ENCODE results near the gene SH3BGRL2. TPM values are rescaled to one million over a fixed set of nuclear protein-coding genes. Genes with fewer than 3 reads are reported as not detected.

Gene SH3BGRL2
- total and polyA plus RNA-seq, 11 donors: 2.5 to 14.1 (median 5.6) TPM

DNA sequence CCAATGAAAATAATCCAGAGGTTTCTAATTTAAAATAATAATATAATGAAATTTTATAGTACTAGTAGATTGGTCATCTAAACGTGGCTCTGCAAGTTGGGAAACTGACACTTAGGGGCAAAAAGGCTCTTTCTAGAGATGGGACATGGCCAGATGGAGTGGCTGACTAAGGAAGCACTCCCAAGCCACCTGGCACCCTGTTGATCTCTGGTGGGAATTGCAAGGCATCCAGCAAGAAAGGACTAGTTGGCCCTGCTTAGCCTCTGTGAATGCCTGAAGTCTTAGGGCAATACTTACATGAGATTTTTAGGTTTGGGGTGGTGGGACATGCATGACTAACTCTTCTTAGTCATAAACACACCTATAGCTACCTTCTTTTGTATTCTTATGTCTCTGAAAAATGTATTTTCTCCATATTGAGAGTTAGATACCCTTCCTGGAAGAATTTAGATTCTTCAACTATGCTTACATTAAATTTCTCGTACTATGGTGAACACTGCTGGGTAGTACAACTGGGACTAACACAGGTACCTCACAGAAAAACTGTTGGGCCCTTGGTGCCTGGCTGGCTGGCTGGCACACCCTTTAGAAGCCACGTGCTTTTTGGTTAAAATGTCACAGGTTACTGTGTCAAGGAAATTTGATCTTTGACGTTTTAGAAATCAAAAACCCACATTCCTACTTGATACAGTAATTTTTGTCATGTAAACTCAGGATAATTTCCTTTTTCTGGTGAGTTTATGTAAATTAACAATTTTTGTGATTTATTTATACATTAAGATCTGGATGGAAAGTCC is 25.0 kb upstream of the SH3BGRL2 start:
- no peak overlapping the region for H3K27ac ChIP-seq
- H3K4me3 ChIP-seq: no peak overlapping the region
- intact Hi-C loops (cut with DNase I): no loop called here
- TF ChIP-seq CTCF (IDR thresholded peaks at IDR 0.05) (no peak), POLR2A (IDR thresholded peaks at IDR 0.05) (no peak)
- H3K36me3 ChIP-seq: no peaks in the 10 kb centered on the region
- no peaks in the 10 kb centered on the region for H3K9me3 ChIP-seq
- 85 to 89% (median 85%) methylated on average over 4 of the region's 4 CpGs for WGBS, 4 donors
- H3K4me1 ChIP-seq: peaks cover 0 to 5% (median 0%) of the 10 kb centered on the region in 12 donors
- no peak for DNase-seq
- no peaks in the 10 kb centered on the region for H3K27me3 ChIP-seq
- ATAC-seq: no peak

DNA sequence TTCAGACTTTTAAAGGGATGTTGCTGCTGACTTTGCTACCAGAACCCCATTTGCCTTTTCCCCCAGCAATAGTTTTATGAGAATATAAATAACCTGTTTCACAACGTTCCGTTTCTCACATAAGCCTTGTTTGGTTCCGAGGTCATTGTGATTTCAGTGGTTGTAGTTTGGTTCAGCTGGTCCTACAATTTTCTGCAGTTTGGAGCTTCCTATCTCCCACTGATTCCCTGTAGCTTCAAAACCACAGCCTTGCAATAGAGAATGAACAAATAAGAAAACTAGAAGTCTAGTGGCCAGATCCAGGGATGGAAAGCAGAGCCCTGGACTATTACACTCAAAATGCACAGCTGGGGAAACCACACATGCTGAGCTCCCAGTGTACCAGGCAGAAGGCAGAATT is 24.1 kb upstream of the SH3BGRL2 start:
- TF ChIP-seq CTCF (IDR thresholded peaks at IDR 0.05) (no peak), POLR2A (IDR thresholded peaks at IDR 0.05) (no peak)
- intact Hi-C loops (cut with DNase I): no loop called here
- H3K27ac ChIP-seq: no peak overlapping the region
- no peak for ATAC-seq
- no peak overlapping the region for H3K4me3 ChIP-seq
- H3K9me3 ChIP-seq: no peaks in the 10 kb centered on the region
- H3K4me1 ChIP-seq: peaks cover 0 to 5% (median 0%) of the 10 kb centered on the region in 12 donors
- 48 to 88% (median 71%) methylated on average over 3 of the region's 3 CpGs for WGBS, 4 donors
- no peaks in the 10 kb centered on the region for H3K27me3 ChIP-seq
- DNase-seq: no peak
- H3K36me3 ChIP-seq: no peaks in the 10 kb centered on the region

GRCh38 chr6:79608334-79609224 is 22.6 kb upstream of the SH3BGRL2 start:
- H3K4me3 ChIP-seq: no peak overlapping the region
- intact Hi-C loops (cut with DNase I): no loop called here
- H3K27me3 ChIP-seq: no peaks in the 10 kb centered on the region
- TF ChIP-seq CTCF (IDR thresholded peaks at IDR 0.05) (no peak), POLR2A (IDR thresholded peaks at IDR 0.05) (no peak)
- WGBS, 4 donors: 68 to 77% (median 70%) methylated on average over 3 of the region's 3 CpGs
- ATAC-seq (no peak), DNase-seq (no peak)
- peaks cover 0 to 5% (median 0%) of the 10 kb centered on the region in 12 donors for H3K4me1 ChIP-seq
- no peaks in the 10 kb centered on the region for H3K36me3 ChIP-seq
- H3K27ac ChIP-seq: no peak overlapping the region
- H3K9me3 ChIP-seq: no peaks in the 10 kb centered on the region

DNA sequence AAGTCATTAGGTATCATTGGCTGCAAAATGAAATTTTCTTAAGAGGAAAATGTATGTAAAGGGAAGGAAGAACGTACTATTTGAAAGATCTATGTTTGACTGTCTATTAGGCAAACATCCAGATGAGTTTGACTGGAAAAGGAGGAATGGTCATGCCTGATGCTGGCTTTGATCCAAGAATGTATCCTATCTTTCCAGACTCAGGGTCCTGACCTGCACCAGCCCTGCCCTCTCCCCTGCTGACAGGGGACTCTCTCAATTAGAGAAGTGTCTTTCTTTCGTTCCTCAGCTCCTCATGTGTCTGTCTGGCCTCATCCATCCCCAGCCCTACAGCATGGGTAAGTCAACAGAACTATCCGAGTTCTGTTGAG is 21.9 kb upstream of the SH3BGRL2 start:
- intact Hi-C loops (cut with DNase I): no loop called here
- no peak for TF ChIP-seq POLR2A (IDR thresholded peaks at IDR 0.05)
- no peak for TF ChIP-seq CTCF (IDR thresholded peaks at IDR 0.05)
- whole genome bisulfite sequencing, 4 donors: 68 to 85% (median 79%) methylated on average over 3 of the region's 3 CpGs

More for the DNA sequence above, 21.9 kb upstream of the SH3BGRL2 start:
- no peaks in the 10 kb centered on the region for H3K9me3 ChIP-seq
- H3K4me1 ChIP-seq: peaks cover 0 to 5% (median 0%) of the 10 kb centered on the region in 12 donors
- no peak overlapping the region for H3K27ac ChIP-seq
- H3K36me3 ChIP-seq: no peaks in the 10 kb centered on the region
- H3K27me3 ChIP-seq: no peaks in the 10 kb centered on the region
- DNase-seq: no peak
- ATAC-seq: no peak
- no peak overlapping the region for H3K4me3 ChIP-seq

Data from heart left ventricle (tissue), 16 donors.